Measurements from ENCODE around the gene GSTM5.
"Not testable (repeated sequence)": the region's sequence is repeated elsewhere in the genome, so short reads cannot be mapped to it uniquely, and the experiment has no call there.

The GSTM5 gene

GRCh38 chr1:109697861-109698260, 14.2 kb upstream of the GSTM5 start:
- DNase-seq, result not testable (repeated sequence)

DNA sequence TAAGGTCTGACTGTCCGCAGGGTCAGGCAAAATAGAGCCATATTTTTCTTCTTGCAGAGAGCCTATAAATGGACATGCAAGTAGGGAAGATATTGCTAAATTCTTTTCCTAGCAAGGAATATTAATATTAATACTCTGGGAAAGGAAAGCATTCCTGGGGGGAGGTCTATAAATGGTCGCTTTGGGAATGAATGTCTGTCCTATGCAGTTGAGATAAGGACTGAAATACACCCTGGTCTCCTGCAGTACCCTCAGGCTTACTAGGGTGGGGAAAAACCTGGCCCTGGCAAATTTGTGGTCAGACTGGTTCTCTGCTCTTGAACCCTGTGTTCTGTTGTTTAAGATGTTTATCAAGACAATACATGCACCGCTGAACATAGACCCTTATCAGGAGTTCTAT, 9.1 kb upstream of the GSTM5 start:
- not testable (repeated sequence) for DNase-seq

GRCh38 chr1:109704173-109704572, 7.9 kb upstream of the GSTM5 start:
- no peak for DNase-seq

DNA sequence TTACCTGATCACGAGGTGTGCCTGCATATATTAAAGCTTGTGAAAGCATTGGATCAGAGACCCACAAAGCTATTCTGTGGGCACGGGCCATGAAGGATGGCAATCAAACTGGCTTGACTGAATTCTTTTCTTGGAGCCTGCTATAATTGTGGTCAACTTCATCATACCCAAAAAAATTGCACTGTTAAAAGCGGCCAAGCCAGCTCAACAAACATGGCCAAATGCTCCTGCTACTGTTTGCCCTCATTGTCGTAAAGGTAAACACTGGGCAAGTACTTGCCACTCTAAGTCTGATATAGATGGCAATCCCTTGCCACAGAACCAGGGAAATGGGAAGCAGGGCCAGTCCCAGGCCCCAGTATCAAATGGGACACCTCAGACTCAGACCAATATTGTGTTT, 6.6 kb upstream of the GSTM5 start:
- no peak for DNase-seq

DNA sequence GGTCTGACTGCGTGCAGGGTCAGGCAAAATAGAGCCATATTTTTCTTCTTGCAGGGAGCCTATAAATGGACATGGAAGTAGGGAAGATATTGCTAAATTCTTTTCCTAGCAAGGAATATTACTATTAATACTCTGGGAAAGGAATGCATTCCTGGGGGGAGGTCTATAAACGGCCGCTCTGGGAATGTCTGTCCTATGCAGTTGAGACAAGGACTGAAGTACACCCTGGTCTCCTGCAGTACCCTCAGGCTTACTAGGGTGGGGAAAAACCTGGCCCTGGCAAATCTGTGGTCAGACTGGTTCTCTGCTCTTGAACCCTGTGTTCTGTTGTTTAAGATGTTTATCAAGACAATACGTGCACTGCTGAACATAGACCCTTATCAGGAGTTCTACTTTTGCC, 3.1 kb upstream of the GSTM5 start:
- DNase-seq, result not testable (repeated sequence)

GRCh38 chr1:109709822-109710221, 2.2 kb upstream of the GSTM5 start:
- not testable (repeated sequence) for DNase-seq

DNA sequence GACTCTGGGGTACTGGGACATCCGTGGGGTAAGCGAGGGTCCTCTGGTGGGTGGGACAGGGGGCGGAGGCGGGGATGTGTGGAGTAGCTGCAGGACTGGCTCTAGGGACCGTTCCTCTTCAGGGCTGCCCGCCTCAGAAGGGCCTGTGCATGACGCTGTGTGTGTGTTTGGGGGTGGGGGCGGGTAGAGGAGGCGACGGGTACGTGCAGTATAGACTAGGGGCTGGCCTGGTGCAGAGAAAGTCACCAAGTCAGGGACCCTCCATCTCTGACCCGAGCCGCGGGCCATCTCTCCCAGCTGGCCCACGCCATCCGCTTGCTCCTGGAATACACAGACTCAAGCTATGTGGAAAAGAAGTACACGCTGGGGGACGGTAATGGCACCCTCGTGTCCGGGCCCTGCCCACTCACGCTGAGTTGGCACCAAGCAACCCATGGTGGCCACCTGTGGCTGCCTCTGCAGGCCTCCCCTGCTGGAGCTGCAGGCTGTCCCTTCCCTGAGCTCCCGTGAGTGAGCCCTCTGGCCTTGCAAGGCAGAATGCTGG, 342 bp downstream of the GSTM5 start:
- DNase-seq, result no peak

GRCh38 chr1:109713636-109714035, 1.6 kb downstream of the GSTM5 start:
- DNase-seq, result no peak

GRCh38 chr1:109714661-109715372, 2.8 kb downstream of the GSTM5 start:
- no peak for DNase-seq

DNA sequence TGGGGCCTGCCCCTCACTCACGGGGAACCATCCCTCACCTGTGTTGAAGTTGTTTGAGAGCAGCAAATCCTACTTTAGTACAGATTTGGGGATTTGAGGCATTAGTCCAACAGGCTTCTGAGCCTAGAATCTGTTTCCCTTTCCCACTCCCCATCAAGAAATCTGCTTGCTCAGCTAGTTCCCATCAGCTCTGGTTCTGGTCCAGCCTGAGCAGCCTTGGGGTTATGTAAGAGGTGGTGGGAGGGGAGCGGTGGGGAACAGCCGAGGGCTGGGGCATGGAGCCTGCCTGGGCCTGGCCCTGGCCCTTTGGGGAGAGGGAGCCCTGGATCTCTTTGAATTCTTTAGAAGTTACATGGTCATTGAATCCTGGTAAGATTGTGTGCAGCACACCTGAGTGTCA, 4.1 kb downstream of the GSTM5 start:
- no peak for DNase-seq

GRCh38 chr1:109716570-109717090, 4.6 kb downstream of the GSTM5 start:
- DNase-seq, result no peak

DNA sequence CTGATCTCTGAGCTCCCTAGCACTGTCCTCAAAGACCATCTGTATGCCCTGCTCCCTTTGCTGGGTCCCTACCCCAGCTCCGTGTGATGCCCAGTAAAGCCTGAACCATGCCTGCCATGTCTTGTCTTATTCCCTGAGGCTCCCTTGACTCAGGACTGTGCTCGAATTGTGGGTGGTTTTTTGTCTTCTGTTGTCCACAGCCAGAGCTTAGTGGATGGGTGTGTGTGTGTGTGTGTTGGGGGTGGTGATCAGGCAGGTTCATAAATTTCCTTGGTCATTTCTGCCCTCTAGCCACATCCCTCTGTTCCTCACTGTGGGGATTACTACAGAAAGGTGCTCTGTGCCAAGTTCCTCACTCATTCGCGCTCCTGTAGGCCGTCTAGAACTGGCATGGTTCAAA, 5.7 kb downstream of the GSTM5 start:
- DNase-seq, result no peak

GRCh38 chr1:109718495-109718894, 6.4 kb downstream of the GSTM5 start:
- no peak for DNase-seq

DNA sequence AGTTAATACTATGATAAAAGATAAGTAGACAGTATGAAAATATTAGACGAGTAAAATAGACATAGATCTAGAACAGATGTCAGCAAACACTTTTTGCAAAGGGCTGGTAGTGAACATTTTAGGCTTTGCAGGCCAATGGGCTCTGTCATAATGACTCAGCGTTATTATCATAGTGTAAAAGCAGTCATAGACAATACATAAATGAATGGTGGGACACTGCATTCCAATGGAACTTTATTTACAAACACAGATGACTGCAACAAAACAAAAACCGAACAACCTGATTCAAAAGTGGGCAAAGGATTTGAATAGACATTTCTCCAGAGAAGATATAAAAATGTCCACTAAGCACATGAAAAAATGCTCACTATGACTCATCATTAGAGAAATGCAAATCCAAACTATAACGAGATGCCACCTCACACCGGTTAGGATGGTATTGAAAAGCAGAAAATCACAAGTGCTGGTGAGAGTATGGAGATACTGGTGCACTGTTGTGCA, 7.3 kb downstream of the GSTM5 start:
- DNase-seq, result no peak

- no peak for DNase-seq
Measured at GRCh38 chr1:109721042-109721441, 9.0 kb downstream of the GSTM5 start.

- no peak for DNase-seq
Measured at GRCh38 chr1:109721971-109722370, 9.9 kb downstream of the GSTM5 start.

GRCh38 chr1:109722908-109723691, 11.0 kb downstream of the GSTM5 start:
- DNase-seq, result no peak

GRCh38 chr1:109724933-109725332, 12.9 kb downstream of the GSTM5 start:
- DNase-seq, result no peak

DNA sequence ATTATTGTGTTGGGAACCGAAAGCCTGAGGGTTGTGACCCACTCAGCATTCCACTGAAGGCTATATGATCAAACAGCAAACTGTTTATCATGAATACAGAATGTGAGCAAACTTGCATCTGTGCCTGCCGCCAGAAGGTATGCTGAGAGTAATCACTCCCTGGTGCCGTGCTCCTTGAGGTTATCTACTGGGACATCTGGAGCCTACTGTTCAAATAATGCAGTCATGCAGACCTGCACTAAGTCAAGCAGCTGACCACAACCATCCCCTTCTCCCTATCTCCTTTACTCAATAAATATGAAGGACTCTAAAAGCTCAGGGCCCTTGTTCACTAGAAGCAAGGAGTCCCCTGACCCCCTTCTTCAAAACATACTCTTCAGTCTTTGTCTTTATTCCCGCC, 13.5 kb downstream of the GSTM5 start:
- DNase-seq, result no peak

DNA sequence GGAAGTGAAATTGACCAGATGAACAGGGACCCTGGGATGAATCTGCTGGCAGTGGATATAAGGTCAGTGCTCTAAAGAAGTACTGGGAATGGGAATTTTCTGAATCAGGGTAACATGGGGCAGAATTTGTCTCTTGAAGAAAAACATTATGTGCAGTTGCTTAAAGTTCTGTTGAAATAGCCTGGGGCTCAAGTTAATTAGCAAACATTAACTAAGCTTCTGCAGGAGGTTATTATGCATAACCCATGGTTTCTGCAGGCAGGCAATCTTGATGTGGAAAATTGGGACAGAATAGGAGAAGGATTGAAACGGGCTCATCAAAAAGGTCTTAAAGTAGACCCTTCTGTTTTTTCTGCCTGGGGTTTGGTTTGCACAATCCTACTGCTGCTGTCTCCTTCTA, 14.0 kb downstream of the GSTM5 start:
- no peak for DNase-seq

DNA sequence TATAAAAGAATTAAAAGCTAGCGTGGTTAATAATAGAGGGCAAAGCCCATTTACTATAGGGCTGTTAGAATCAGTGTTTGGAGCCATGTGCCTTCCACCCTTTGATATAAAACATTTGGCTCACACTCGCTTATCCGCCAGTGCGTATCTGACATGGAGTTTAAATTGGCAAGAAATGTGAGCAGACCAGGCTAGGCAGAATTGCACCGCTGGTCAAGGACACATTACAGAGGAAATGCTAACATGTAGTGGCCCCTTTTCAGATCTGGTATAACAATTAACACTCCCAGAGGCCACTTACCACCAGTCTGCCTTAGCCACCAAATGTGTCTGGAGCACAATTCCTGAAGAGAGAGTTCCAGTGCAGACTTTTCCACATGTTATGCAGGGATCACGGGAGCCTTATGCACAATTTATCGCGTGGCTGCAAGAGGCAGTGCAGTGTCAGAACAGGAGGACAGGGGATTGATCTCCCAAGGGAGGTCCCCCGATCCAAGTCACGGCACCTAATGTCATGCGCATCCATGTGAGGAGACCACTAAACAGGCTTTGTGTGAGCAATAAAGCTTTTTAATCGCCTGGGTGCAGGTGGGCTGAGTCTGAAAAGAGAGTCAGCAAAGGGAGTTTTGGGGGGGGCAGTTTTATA, 14.8 kb downstream of the GSTM5 start:
- DNase-seq, result no peak

DNA sequence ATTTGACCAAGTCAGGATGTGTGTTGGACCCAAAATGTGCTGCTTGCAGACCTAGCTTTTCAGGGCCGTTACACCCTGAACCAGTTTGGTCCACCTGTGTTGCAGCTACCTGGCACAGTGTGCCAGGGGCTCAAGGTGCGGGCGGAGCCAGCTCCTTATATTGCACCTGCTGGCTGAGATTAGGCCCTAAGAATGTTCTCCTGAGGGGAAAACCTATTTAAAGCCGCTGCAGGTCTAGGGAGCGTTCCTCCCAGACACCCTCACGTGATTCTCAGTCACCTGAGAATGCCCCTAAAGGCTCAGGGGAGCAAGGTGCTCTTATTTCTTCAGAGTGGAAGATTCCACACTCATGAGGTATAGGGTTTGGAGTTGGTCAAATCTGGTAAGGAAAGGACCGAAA, 16.8 kb downstream of the GSTM5 start:
- no peak for DNase-seq

- DNase-seq, result no peak
Measured at GRCh38 chr1:109730666-109731065, 18.6 kb downstream of the GSTM5 start.

All from NCI-H2107 (cell line).